Left colon (tissue), 2 donors: ENCODE measurements around the gene NTNG1. TPM values are rescaled to one million over a fixed set of nuclear protein-coding genes. Genes with fewer than 3 reads are reported as not detected.
A peak's percentile ranks its signal among the peaks of the same experiment; 100 is the strongest.

Source experiments
- ATAC-seq: fragments of 200-7000 bp; cut with Tn5 transposase; one replicate; pipeline ENCODE4 v1.9.1; 2020; ENCODE audit warnings: mild to moderate bottlenecking, moderate library complexity
- DNase-seq, 2 donors: peaks; one replicate each; pipeline ENCODE4 v3.0.0-alpha.2; 2020
- intact Hi-C, 2 donors: fragments of 100-400 bp; cut with DNase I in 1 of 2; cut with micrococcal nuclease in 1 of 2; formaldehyde crosslinking; loops; one replicate each; pipeline versions ENCODE4 v1.11.2 to v1.14.0; 2022; cut with DNase I, micrococcal nuclease
- total RNA-seq, 2 donors: library from RNA; stranded (reverse); fragmentation: NEBNext Ultra II Directional; extraction: Animal tissue kit (Norgen Biotek cat#: 25700); gene quantifications; one replicate each; pipeline ENCODE4 v1.2.1, GENCODE V29; 2021
- donor health status: DM: no; HTN: no; CAD: no.
- donor health status: DM: yes; HTN: yes; CAD: no.

Gene NTNG1
- total RNA-seq, 2 donors from 2014 or later = 0.09 to 1.2 TPM

DNA sequence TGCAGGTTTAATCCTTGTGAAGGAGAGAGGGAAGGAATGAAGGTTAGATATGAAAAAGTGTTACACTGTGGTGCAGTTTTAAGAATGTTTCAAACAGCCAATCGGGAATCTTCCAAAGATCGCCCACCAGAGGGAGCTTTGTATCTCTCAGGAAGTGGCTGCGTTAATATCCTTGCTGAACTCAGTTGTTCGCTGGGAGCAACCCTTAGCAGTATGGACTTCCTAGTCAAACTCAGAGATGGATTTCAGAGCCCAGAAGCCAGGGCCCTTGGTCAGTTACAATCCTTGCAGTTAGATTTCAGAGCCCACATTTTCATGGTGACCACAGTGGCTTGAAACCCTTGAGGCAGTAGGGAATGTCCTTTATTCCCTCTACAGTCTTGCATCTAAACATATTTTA lies 136.2 kb downstream of the NTNG1 start:
- intact Hi-C loops = loop anchor here in 1 of 2 donors (5.0 kb wide), 2 partner anchors 250 to 475 kb away; no protein-coding TSS in a partner anchor
- ATAC-seq = peak; percentile 70
- peak; percentile 25 to 44 for DNase-seq

DNA sequence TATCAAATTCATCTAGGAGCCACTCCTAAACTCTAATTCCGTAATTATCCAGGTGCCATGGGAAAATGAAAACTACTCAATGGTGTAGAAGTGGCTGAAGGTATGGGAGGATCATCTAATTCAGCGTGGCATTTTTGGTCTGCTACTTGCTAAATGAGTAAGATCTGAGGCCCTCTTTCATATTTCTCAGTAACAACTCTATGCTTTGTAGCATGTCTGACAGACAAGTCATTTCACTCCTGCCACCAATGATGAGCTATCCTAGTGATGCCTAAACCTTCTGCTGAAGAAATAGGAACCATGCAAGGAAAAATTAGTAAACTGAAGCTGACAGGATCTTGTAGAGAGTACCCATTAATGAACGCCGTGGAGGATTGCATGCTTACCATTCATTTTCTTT lies 145.3 kb downstream of the NTNG1 start:
- ATAC-seq (no peak), DNase-seq (no peak)
- intact Hi-C loops = no loop called here

DNA sequence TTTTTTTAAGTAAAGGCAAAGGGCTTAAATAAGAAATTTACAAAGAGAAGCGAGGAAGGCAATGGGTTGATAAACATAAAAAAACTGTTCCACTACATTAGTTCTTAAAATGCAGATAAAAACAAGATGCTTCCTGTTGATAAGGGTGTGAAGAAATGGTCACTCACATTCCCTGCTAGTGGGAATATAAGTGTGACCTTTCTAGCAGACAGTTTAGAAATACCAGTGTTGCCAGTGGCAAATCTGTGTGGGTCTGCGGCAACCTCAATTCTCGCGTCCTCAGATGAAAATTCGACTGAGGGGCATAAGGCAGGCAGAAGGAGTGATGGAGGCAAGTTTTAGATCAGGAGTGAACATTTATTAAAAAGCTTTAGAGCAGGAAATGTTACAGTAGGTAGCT lies 151.1 kb downstream of the NTNG1 start:
- intact Hi-C loops = no loop called here
- DNase-seq (no peak), ATAC-seq (no peak)

GRCh38 chr1:107293901-107294613 lies 153.2 kb downstream of the NTNG1 start:
- ATAC-seq = no peak
- no peak for DNase-seq
- intact Hi-C loops = no loop called here

GRCh38 chr1:107294686-107295085 lies 153.8 kb downstream of the NTNG1 start:
- ATAC-seq (no peak), DNase-seq (no peak)
- intact Hi-C loops = no loop called here

- no peak for ATAC-seq
- intact Hi-C loops = no loop called here
Measured at GRCh38 chr1:107297681-107298080, 156.8 kb downstream of the NTNG1 start.

GRCh38 chr1:107298526-107298925 lies 157.7 kb downstream of the NTNG1 start:
- intact Hi-C loops = no loop called here
- no peak for ATAC-seq

More at GRCh38 chr1:107297681-107298080, 156.8 kb downstream of the NTNG1 start:
- DNase-seq = no peak

GRCh38 chr1:107299521-107299920 lies 158.7 kb downstream of the NTNG1 start:
- ATAC-seq (no peak), DNase-seq (no peak)

More at GRCh38 chr1:107298526-107298925, 157.7 kb downstream of the NTNG1 start:
- no peak for DNase-seq

DNA sequence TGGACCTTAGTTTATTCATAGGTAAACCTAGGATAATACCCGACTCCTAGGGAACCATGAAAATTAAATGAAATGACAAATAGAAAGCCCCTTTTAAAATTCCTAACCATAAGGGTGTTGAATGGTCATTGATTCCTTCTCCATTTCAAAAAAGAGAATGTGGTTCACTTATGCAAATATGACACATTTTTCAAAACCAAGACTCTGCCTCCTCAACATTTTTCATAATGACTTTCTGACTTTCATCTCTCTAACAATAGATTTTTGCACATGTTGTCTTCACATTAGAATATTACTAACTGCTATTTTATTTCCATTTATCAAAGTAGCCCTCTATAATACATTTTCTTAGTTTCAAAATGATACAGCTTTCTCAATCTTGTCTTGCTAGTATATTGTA lies 169.1 kb downstream of the NTNG1 start:
- ATAC-seq (no peak), DNase-seq (no peak)
- intact Hi-C loops = no loop called here

More at GRCh38 chr1:107299521-107299920, 158.7 kb downstream of the NTNG1 start:
- intact Hi-C loops = no loop called here

DNA sequence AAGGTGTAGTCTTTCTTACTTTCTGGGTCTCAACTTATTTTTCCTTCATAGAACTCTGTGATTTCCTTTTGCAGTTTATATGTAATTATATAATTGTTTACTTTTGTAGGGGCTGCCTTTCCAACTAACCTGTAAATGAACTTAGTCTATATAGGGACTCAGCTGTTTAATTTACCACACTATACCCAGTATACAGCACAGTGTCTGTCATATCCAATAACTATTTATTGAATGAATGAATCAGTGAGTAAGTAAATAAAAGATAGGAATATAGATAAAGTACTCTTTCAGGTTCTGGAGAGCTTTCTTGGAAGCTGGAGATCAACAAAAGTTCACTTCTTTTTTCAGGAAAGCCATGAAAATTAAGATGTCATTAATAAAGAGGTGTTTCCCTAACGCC lies 174.8 kb downstream of the NTNG1 start:
- intact Hi-C loops = no loop called here
- DNase-seq = no peak
- no peak for ATAC-seq

- ATAC-seq (no peak), DNase-seq (no peak)
- intact Hi-C loops = no loop called here
Measured at GRCh38 chr1:107318932-107319331, 178.1 kb downstream of the NTNG1 start.

DNA sequence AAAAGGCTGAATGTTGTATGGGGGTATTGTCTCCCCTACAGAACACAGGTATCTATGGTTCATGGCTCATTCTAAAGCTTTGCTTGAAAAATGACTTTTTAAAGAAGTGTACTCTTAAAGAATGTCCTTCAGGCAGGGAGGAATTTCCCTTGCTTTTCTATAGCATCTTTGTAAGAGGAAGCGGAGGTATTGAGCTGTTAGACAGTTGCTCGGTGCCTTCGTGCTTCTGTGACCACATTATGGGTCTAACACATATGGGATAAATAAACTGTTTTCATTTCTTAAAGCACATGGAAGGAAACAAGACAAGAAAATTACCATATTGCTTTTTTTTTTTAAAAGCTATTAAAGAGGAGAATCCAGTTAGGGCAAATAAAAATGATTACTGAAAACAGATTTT lies 182.9 kb downstream of the NTNG1 start:
- intact Hi-C loops = no loop called here
- ATAC-seq (no peak), DNase-seq (no peak)

- intact Hi-C loops = no loop called here
- no peak for ATAC-seq
- no peak for DNase-seq
Measured at GRCh38 chr1:107326824-107327445, 186.1 kb downstream of the NTNG1 start.

- DNase-seq = no peak
- intact Hi-C loops = no loop called here
- ATAC-seq = no peak
Measured at GRCh38 chr1:107327446-107327845, 186.6 kb downstream of the NTNG1 start.

- intact Hi-C loops = no loop called here
- DNase-seq (no peak), ATAC-seq (no peak)
Measured at GRCh38 chr1:107328087-107328486, 187.2 kb downstream of the NTNG1 start.

GRCh38 chr1:107339775-107340174 lies 198.9 kb downstream of the NTNG1 start:
- intact Hi-C loops = no loop called here
- ATAC-seq (no peak), DNase-seq (no peak)

GRCh38 chr1:107342316-107342715 lies 201.5 kb downstream of the NTNG1 start:
- intact Hi-C loops = no loop called here
- no peak for ATAC-seq
- DNase-seq = no peak

GRCh38 chr1:107342768-107343167 lies 201.9 kb downstream of the NTNG1 start:
- intact Hi-C loops = no loop called here
- no peak for ATAC-seq
- DNase-seq = no peak

- ATAC-seq (no peak), DNase-seq (no peak)
- intact Hi-C loops = no loop called here
Measured at GRCh38 chr1:107343601-107344000, 202.8 kb downstream of the NTNG1 start.

DNA sequence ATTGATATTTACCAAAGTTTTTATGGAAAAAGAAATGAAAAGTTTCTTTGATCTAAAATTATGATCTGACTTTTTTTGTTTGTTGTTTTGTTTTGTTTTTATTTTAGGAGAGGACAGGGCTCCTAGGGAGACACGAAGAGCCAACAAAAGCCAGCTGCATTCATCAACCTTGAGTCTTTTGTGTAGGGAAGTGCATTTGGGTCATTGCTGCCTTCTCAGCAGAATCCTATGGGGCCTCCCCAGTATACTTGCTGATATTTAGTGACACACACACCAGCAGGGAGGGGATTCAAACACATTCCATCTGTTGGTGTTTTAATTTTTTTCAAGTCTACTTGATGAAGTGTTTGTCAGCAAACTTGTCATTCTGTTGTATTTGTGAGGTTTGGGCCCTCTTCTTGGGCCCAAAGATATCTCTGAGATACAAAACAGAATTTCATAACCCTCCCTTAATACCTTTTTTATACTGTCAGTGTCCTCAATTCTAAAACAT lies 203.5 kb downstream of the NTNG1 start:
- DNase-seq = no peak
- no peak for ATAC-seq
- intact Hi-C loops = no loop called here
